GM15510 (cell line): Measurements from ENCODE around the gene EPYC.

Source experiments
- POLR2A ChIP-seq: IDR thresholded peaks from 3 replicates; pipeline ENCODE4 v1.6.1; 2011; ENCODE audit warnings: borderline replicate concordance; ENCODE audit not compliant: insufficient read length; ENCODE audit errors: extremely low read depth

The EPYC gene

GRCh38 chr12:90945070-90945649, 59.6 kb downstream of the EPYC start:
- TF ChIP-seq POLR2A: no peak

GRCh38 chr12:90943255-90943654, 61.5 kb downstream of the EPYC start:
- TF ChIP-seq POLR2A: no peak

GRCh38 chr12:90940872-90941499, 63.8 kb downstream of the EPYC start:
- no peak for TF ChIP-seq POLR2A

- TF ChIP-seq POLR2A: no peak
Measured at GRCh38 chr12:90939382-90939781, 65.4 kb downstream of the EPYC start.

GRCh38 chr12:90938451-90938850, 66.3 kb downstream of the EPYC start:
- no peak for TF ChIP-seq POLR2A

GRCh38 chr12:90937651-90938050, 67.1 kb downstream of the EPYC start:
- TF ChIP-seq POLR2A: no peak

GRCh38 chr12:90936230-90937005, 68.4 kb downstream of the EPYC start:
- TF ChIP-seq POLR2A: no peak

- no peak for TF ChIP-seq POLR2A
Measured at GRCh38 chr12:90925562-90925961, 79.2 kb downstream of the EPYC start.

- TF ChIP-seq POLR2A: no peak
Measured at GRCh38 chr12:90924406-90924805, 80.4 kb downstream of the EPYC start.

GRCh38 chr12:90922145-90922627, 82.6 kb downstream of the EPYC start:
- TF ChIP-seq POLR2A: no peak

GRCh38 chr12:90921536-90921935, 83.2 kb downstream of the EPYC start:
- TF ChIP-seq POLR2A: no peak

- no peak for TF ChIP-seq POLR2A
Measured at GRCh38 chr12:90920222-90920621, 84.5 kb downstream of the EPYC start.

GRCh38 chr12:90917431-90917830, 87.3 kb downstream of the EPYC start:
- TF ChIP-seq POLR2A: no peak

- no peak for TF ChIP-seq POLR2A
Measured at GRCh38 chr12:90916516-90916915, 88.3 kb downstream of the EPYC start.

GRCh38 chr12:90915353-90915752, 89.4 kb downstream of the EPYC start:
- TF ChIP-seq POLR2A: no peak
